ENCODE measurements around the gene RINL. TPM values are rescaled to one million over a fixed set of nuclear protein-coding genes. Genes with fewer than 3 reads are reported as not detected.

RINL gene
- polyA plus RNA-seq, 3 donors: 6.0 to 8.9 (median 7.8) TPM

DNA sequence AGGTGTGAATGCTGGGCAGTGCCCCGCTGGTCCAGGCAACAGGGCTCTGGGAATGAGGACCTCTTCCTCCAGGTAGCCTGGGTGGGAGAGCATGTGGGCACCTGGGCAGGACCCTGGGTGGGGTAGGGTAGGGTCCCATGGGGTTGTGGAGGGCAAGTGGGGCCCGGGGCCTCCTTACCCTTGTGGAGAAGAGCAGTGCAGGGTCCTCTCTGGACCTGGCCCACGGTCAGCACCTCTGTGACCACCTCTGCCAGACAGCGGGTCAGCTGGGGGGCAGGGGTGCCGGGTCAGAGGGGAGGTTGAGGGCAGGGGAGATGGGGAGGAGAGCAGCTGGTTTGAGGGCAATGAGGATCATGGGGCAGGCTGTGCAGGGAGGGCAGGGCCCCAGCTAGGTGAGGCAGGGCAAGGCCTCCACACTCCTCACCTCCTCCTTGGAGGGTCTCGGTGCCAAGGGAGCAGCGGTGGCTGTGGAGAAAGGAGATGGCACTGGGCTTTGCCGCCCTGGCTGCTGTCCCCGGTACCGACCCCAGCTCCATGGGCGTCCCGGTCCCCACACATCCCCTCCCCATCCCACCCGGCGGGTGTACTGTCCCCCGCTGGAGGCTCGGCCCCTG lies 33.4 kb upstream of the RINL start:
- no peak for DNase-seq (ENCODE audit: extremely low read depth in 1 of 11, low read depth in 9 of 11, low spot score in 4 of 11)

DNA sequence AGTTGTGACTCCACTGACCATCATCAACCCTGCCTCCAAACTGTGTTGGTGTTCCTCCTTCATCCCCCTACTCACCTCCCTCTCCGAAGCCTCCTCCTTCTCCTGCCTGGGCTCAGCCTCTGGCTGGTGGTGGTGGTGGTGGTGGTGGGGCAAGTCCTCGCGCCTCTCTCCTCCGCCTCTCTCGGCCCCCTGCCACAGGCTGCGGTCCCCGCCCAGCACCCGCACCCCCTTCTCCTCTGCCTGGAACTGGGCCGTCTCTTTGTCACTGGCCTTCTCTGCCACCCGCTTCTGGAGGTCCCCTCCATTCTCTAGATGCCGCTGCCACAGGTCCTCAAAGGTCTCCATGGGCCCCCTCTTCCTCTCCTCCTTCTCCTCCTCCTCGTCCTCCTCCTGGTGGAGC lies 32.4 kb upstream of the RINL start:
- DNase-seq (ENCODE audit: extremely low read depth in 1 of 11, low read depth in 9 of 11, low spot score in 4 of 11): no peak

DNA sequence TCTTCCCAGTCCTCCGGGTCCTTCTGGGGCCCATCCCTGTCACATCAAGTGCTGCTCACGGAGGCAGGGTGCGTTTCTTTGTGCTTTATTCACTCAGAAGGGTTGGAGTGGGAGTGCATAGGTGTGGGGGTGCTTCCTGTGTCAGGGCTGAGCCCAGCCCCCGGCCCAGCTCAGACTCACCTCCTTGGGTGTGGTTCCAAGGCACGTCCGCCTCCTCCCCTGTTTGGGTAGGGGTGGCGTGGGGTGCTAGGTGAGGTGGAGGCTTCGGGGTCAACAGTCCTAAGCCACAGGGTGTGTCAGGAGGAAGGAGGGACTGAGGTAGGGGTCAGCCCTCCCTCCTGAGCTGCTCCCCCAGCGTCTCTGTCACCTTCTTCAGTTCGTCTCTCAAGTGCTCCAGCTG lies 30.8 kb upstream of the RINL start:
- no peak for DNase-seq (ENCODE audit: extremely low read depth in 1 of 11, low read depth in 9 of 11, low spot score in 4 of 11)

DNA sequence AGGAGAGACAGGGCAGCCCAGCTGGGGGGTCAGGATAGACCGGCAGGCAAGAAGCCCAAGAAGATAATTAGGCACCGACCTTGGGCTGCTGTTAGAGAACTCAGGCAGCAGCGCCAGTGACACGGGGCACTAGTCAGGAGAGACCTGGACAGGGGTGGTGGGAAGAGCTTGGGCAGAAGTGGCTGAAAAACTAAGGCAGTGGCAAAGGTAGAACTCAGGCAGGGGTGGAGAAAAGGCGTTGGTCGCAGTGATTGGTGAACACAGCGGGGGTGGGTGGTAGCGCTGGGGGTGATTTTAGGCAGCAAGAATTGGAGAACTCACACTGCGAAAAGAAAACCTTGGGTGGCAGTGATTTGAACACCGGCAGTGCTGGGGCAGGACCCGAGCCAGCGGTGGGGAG lies 29.6 kb upstream of the RINL start:
- DNase-seq (ENCODE audit: extremely low read depth in 1 of 11, low read depth in 9 of 11, low spot score in 4 of 11): no peak

GRCh38 chr19:38907227-38907626 lies 29.2 kb upstream of the RINL start:
- DNase-seq (ENCODE audit: extremely low read depth in 1 of 11, low read depth in 9 of 11, low spot score in 4 of 11): no peak

DNA sequence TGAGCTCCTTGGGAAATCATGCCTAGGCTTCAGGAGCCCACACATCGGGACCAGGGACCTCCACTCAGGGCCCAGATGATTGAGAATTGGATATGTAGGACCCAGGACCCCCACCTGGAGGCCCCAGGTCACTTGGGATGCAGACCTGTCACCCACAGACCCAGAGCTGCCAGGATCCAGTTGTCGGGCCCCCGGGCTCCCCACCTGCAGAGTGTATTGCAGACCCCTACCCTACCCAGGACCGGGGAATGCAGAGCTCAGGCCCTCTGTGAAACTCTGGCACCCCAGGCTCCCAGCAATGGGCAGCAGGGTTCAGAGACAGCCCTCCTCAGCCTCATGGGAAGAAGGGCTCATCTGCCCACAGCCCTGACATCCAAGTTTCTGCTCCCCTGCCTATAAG lies 27.5 kb upstream of the RINL start:
- no peak for DNase-seq (ENCODE audit: extremely low read depth in 1 of 11, low read depth in 9 of 11, low spot score in 4 of 11)

GRCh38 chr19:38904581-38905539 lies 26.8 kb upstream of the RINL start:
- DNase-seq (ENCODE audit: extremely low read depth in 1 of 11, low read depth in 9 of 11, low spot score in 4 of 11): no peak

DNA sequence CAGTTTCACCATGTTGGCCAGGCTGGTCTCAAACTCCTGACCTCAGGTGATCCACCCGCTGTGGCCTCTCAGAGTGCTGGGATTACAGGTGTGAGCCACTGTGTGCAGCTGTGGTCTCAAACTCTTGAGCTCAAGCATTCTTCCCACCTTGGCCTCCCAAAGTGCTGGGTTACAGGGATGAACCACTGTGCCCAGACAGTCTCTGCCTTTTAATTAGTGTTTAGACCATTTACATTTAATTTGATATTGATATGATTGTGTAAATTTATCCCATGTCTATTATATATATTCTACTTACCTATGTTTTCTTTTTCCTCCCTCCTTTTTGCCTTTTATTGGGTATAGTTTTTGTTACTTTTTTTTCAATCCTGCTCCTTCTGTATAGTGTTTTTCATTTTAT lies 23.6 kb upstream of the RINL start:
- DNase-seq (ENCODE audit: extremely low read depth in 1 of 11, low read depth in 9 of 11, low spot score in 4 of 11): no peak

GRCh38 chr19:38900743-38901190 lies 22.7 kb upstream of the RINL start:
- DNase-seq (ENCODE audit: extremely low read depth in 1 of 11, low read depth in 9 of 11, low spot score in 4 of 11): no peak

DNA sequence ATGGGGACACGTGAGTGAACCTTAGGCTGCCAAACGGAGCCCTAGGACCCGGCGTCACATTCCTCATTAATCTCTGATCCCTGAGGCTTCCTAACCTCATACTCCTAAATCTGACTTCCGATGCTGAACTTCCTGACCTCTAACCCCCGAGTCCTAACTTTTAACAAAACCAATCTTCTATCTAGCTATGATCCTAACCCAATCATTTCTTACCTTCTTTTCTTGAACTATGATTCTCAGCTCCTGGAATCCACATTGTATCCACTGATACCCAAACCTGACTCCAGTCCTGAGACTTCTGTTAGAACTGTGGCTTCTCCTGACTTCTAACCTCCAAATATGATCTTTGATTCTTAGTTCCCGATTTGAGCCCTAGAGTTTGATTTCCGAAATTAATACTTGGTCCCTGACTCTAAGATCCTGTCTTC lies 22.1 kb upstream of the RINL start:
- DNase-seq (ENCODE audit: extremely low read depth in 1 of 11, low read depth in 9 of 11, low spot score in 4 of 11): peak in 2 of 11 donors; percentile 50 to 56

GRCh38 chr19:38899447-38900201 lies 21.5 kb upstream of the RINL start, which contains the start of the genes NFKBIB and SIRT2:
Gene NFKBIB, plus strand, starts transcription at chr19:38899969. Its CDS starts 64 bp downstream, at chr19:38900033.
Gene SIRT2, minus strand, starts transcription at chr19:38899618. Its CDS starts 97 bp downstream, at chr19:38899521.
- DNase-seq (ENCODE audit: extremely low read depth in 1 of 11, low read depth in 9 of 11, low spot score in 4 of 11): peak; percentile 99 to 100 (median 100)

DNA sequence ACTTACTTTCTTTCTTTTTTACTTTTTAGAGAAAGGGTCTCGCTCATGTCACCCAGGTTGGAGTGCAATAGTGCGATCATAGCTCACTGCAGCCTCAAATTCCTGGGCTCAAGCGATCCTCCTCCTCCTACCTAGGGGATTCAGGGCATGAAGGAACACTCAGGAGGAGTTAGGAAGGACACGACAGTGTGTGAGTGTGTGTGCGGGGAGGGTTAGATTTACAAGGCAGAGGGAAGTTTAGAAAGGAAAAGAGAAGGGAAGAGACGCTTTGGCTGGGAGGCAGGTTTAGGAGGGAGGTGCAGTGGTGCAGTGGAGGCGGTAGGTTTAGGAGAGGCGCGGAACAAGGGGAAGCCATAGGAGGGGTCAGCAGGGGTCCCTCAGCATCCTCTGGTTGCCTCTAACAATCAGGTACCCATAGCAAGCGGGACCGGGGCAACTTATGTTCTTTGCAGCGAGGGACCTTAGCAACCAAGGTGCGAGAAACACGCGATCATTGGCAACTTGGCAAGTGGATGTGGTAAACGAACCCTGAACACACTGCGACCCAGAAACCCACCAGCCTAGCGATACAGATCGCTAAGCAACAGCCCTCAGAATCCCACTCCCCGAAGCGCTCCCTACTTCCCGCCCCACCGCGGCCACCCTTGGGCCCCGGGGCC lies 20.8 kb upstream of the RINL start:
- DNase-seq (ENCODE audit: extremely low read depth in 1 of 11, low read depth in 9 of 11, low spot score in 4 of 11): no peak

DNA sequence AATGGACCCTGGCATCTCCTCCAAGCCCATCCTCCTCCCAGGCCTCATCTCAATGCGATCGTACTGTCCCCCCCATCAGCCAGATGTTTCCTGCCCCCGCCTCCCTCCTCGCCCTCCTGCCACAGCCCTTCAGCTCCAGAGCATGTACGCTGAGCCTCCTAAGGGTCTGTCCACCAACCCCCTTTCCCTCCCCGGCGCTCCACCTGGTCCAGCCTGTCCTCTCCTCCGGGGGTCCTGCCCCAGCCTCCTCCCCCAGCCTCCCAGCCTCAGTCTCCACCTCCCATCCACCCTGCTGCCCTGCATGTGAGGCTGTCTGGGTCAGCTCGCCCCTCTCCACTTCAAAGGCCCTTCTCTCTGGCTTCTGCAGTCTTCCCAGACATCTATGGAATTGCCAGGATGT lies 16.9 kb upstream of the RINL start:
- no peak for DNase-seq (ENCODE audit: extremely low read depth in 1 of 11, low read depth in 9 of 11, low spot score in 4 of 11)

DNA sequence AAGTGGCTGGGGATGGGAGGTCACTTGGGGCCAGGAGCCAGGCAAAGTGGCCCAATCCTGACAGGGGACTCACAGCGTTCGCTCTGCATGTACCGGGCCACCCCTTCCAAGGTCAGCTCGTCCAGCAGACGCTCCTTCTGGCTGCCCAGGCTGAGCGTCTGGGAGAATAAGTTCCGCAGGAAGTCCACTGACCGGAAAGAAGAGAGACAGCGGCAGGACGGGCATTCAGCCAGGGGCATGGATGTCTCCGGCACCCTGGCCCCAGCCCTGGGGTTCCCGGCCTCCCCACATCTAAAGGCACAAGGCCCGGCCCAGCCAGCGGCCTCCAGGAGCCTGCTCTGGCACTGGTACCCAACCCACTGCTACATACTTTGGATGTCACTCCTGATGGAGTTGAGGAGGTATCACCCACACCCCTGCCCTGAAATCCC lies 15.3 kb upstream of the RINL start:
- DNase-seq (ENCODE audit: extremely low read depth in 1 of 11, low read depth in 9 of 11, low spot score in 4 of 11): no peak

- no peak for DNase-seq (ENCODE audit: extremely low read depth in 1 of 11, low read depth in 9 of 11, low spot score in 4 of 11)
Observed at GRCh38 chr19:38892841-38893240, 14.8 kb upstream of the RINL start.

DNA sequence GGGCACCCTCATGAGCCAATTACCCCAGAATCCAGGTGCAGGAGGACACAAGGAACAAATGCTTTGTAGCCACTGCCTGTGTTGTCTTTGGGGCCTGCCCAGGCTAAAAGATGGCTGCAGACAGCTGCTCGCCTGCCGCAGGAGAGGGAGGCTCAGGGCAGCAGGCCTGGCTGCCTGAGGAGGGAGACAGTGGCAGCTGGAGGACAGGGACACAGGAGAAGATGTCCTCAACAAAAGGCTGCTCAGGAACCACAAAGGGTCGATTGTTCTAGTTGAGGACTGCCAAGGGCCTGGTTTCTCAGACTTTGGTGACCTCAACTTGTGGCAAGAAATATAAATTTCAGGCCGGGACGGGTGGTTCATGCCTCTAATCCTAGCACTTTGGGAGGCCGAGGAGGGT lies 13.7 kb upstream of the RINL start:
- DNase-seq (ENCODE audit: extremely low read depth in 1 of 11, low read depth in 9 of 11, low spot score in 4 of 11): no peak

DNA sequence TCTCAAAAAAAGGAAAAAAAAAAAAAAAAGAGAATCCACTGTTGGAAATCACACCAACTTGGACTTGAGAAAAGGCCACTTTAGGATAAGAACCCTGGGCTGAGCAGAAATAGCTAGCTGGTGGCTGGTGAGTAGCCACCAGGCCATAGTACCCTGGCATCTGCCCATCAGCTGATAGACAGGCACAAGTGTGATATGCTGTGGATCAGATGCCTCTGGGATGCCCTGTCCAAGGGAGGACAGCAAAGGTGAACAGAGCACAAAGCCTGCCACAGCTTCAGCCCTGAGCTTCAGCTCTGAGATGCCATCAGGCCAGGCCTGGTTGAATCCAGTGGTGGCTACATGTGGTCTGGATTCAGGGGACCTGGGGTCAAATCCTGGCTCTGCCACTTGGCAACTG lies 12.6 kb upstream of the RINL start:
- no peak for DNase-seq (ENCODE audit: extremely low read depth in 1 of 11, low read depth in 9 of 11, low spot score in 4 of 11)

GRCh38 chr19:38889803-38890202 lies 11.7 kb upstream of the RINL start:
- DNase-seq (ENCODE audit: extremely low read depth in 1 of 11, low read depth in 9 of 11, low spot score in 4 of 11): no peak

GRCh38 chr19:38888876-38889275 lies 10.8 kb upstream of the RINL start:
- DNase-seq (ENCODE audit: extremely low read depth in 1 of 11, low read depth in 9 of 11, low spot score in 4 of 11): no peak
